HEK293T (cell line): Measurements from ENCODE around the gene CMTM2.

Experiments used
- ELF4 ChIP-seq: fragments of 450-650 bp; IDR thresholded peaks from 2 replicates; pipeline ENCODE4 v1.6.1; 2017; ENCODE audit warnings: antibody characterized with exemption
- FOXA1 ChIP-seq: fragments of 450-650 bp; IDR thresholded peaks from 2 replicates; pipeline ENCODE4 v1.6.1; 2016; ENCODE audit warnings: mild to moderate bottlenecking
- FOXM1 ChIP-seq: fragments of 450-650 bp; IDR thresholded peaks from 2 replicates; pipeline ENCODE4 v1.6.1; 2017; ENCODE audit warnings: mild to moderate bottlenecking, borderline replicate concordance
- HDGF ChIP-seq: fragments of 450-650 bp; IDR thresholded peaks from 2 replicates; pipeline ENCODE4 v1.6.1; 2017; ENCODE audit warnings: antibody characterized with exemption, borderline replicate concordance
- NFRKB ChIP-seq: fragments of 450-650 bp; IDR thresholded peaks from 2 replicates; pipeline ENCODE4 v1.6.1; 2016; ENCODE audit warnings: mild to moderate bottlenecking, moderate library complexity
- PKNOX1 ChIP-seq: fragments of 450-650 bp; IDR thresholded peaks from 2 replicates; pipeline ENCODE4 v1.6.1; 2016
- SP1 ChIP-seq: fragments of 450-650 bp; IDR thresholded peaks from 2 replicates; pipeline ENCODE4 v1.6.1; 2017
- SUZ12 ChIP-seq: fragments of 450-650 bp; IDR thresholded peaks from 2 replicates; pipeline ENCODE4 v1.6.1; 2016; ENCODE audit warnings: mild to moderate bottlenecking
- TARDBP ChIP-seq: fragments of 450-650 bp; IDR thresholded peaks from 2 replicates; pipeline ENCODE4 v1.6.1; 2016
- ZNF384 ChIP-seq: fragments of 450-650 bp; IDR thresholded peaks from 2 replicates; pipeline ENCODE4 v1.6.1; 2016

GRCh38 chr16:66549284-66550131, 29.8 kb upstream of the CMTM2 start, which contains the start of gene TK2:
- TF ChIP-seq ELF4 (peak; percentile 17; the same call in 1 of the 2 replicates), ZNF384 (no peak), FOXM1 (no peak), SP1 (no peak), HDGF (no peak), NFRKB (no peak), FOXA1 (no peak), SUZ12 (no peak), TARDBP (no peak), PKNOX1 (no peak)
